NCI-H1417 treated with DMSO at 0.1 percent for 48 hours (cell line): ENCODE results near the gene UBXN10.

Experiments
- DNase-seq: peaks from one replicate; lab custom pipeline; 2025; lab: John Stamatoyannopoulos, UW

Gene UBXN10

DNA sequence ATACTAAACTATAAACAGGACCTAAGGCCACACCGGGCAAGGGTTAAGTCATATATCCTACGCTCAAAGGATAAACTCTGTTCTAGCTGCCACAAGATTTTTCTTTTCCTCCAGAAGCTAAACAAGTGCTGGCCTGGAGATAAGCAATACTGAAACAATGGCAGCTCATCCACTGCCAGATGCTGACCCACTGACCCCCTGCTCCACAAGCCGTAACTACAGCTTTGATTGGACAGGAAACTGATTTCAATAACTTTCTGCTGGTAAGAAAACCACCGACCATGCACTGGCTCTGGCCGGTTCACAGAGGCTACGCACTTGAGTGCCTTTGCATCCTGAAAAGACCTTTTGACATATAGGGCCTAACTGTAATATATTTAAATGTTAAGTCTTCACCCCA lies 51.8 kb downstream of the UBXN10 start:
- DNase-seq: no peak

DNA sequence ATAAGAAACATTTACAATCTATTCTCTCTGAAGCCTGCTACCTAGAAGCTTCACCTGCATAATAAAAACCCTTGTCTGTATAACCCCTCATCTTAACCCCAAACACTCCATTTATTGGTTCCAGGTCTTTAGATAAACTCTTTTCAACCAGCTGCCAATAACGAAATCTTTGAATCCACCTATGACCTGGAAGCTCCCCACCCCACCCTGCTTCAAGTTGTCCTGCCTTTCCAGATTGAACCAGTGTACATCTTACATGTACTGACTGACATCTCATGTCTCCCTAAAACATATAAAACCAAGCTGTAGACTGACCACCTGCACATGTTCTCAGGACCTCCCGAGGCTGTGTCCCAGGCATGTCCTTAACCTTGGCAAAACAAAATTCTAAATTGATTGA lies 54.1 kb downstream of the UBXN10 start:
- DNase-seq: no peak

DNA sequence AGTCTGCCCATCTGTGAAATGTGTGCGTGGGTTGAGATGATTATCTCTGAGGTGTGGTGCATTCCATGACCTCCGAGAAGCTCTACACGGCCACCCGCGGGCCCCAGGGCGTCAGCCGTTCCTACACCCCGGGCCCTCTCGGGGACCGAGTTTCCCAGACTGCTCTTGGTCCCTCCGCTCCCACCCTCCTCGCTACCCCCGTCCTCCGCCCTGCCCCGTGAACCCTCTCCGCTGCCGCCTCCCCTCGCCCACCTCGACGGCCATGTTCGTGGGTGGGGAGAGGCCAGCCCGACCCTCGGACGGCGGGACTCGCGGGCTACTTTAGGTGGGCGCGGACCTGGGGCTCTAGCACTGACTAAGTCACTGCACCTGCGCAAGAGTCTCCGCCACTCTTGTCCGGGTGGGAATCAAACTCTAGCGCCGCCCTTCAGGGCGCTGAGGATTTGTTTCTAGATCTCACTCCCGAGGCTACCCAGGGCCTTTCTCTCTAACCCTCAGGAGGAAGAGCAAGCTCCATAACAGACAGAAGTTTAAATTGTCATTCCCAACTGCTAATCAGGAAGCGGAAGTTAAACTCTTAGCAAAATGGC lies 57.1 kb downstream of the UBXN10 start:
- DNase-seq: no peak
